GM19035 (cell line): ENCODE measurements around the gene TSPEAR.

Experiments
- ATAC-seq: cut with Tn5 transposase; IDR thresholded peaks from one replicate; pipeline ENCODE4 v1.9.1; 2021; ENCODE audit not compliant: unreplicated experiment

The TSPEAR gene

GRCh38 chr21:44521928-44522752 lies 189.2 kb downstream of the TSPEAR start:
- ATAC-seq = no peak

- ATAC-seq = no peak
These were observed 190.0 kb downstream of the TSPEAR start for GRCh38 chr21:44521301-44521927.

GRCh38 chr21:44520326-44521300 lies 190.8 kb downstream of the TSPEAR start:
- no peak for ATAC-seq

GRCh38 chr21:44519346-44520325 lies 191.7 kb downstream of the TSPEAR start:
- ATAC-seq = no peak

- no peak for ATAC-seq
These were observed 192.7 kb downstream of the TSPEAR start for GRCh38 chr21:44518686-44519085.

- no peak for ATAC-seq
These were observed 194.0 kb downstream of the TSPEAR start for GRCh38 chr21:44517175-44517899.

- no peak for ATAC-seq
These were observed 194.6 kb downstream of the TSPEAR start for GRCh38 chr21:44516828-44517174.

- no peak for ATAC-seq
These were observed 195.0 kb downstream of the TSPEAR start for GRCh38 chr21:44516342-44516741.

- no peak for ATAC-seq
These were observed 195.8 kb downstream of the TSPEAR start for GRCh38 chr21:44515359-44516165.

GRCh38 chr21:44514746-44515358 lies 196.5 kb downstream of the TSPEAR start:
- ATAC-seq = no peak

GRCh38 chr21:44514218-44514520 lies 197.2 kb downstream of the TSPEAR start:
- no peak for ATAC-seq

- ATAC-seq = no peak
These were observed 197.8 kb downstream of the TSPEAR start for GRCh38 chr21:44513389-44514217.

GRCh38 chr21:44512496-44513388 lies 198.6 kb downstream of the TSPEAR start:
- ATAC-seq = no peak

- no peak for ATAC-seq
These were observed 199.5 kb downstream of the TSPEAR start for GRCh38 chr21:44511938-44512275.

- no peak for ATAC-seq
These were observed 200.0 kb downstream of the TSPEAR start for GRCh38 chr21:44511219-44511937.
